Measurements from ENCODE around the gene WASF3. TPM values are rescaled to one million over a fixed set of nuclear protein-coding genes. Genes with fewer than 3 reads are reported as not detected.

The WASF3 gene
- total and polyA plus RNA-seq, 2 experiments from 2014 or later, result 9.9 to 20.7 TPM

GRCh38 chr13:26713341-26713740 lies 155.9 kb downstream of the WASF3 start:
- Mint-ChIP-seq H3K4me3 (no peak overlapping the region), H3K9me3 (peaks cover 18% of the 10 kb centered on the region), H3K36me3 (ENCODE audit: low read depth) (peaks cover 7% of the 10 kb centered on the region), H3K27me3 (ENCODE audit: insufficient read depth, low read depth, poor library complexity) (peaks cover 11% of the 10 kb centered on the region), H3K27ac (no peak overlapping the region), H3K4me1 (peaks cover 11% of the 10 kb centered on the region)
- Histone ChIP-seq H3K27me3 (ENCODE audit: insufficient read depth) (no peaks in the 10 kb centered on the region), H3K27ac (ENCODE audit: low read depth) (no peak overlapping the region), H2AFZ (no peak overlapping the region), H3K36me3 (ENCODE audit: insufficient read depth) (no peaks in the 10 kb centered on the region), H3K9me2 (ENCODE audit: insufficient read depth) (no peaks in the 10 kb centered on the region), H3K79me2 (replicated peaks; ENCODE audit: insufficient read depth) (no peaks in the 10 kb centered on the region), H4K20me1 (replicated peaks; ENCODE audit: insufficient read depth) (no peaks in the 10 kb centered on the region), H3K4me2 (no peak overlapping the region), H3F3A (replicated peaks; ENCODE audit: low read depth) (no peaks in the 10 kb centered on the region), H3K4me1 (ENCODE audit: insufficient read depth) (peaks cover 9% of the 10 kb centered on the region), H3K4me3 (no peak overlapping the region)
- TF ChIP-seq POLR2AphosphoS5 (IDR thresholded peaks at IDR 0.05; ENCODE audit: low read depth) (no peak), CTCF (conservative IDR thresholded peaks at IDR 0.05; ENCODE audit: low read depth in 2 of 2) (no peak), NANOG (IDR thresholded peaks at IDR 0.05; ENCODE audit: borderline replicate concordance) (no peak), ETS1 (IDR thresholded peaks at IDR 0.05) (no peak), ZNF462 (CRISPR knock-in tag; IDR thresholded peaks at IDR 0.05) (no peak), JUNB (IDR thresholded peaks at IDR 0.05; ENCODE audit: unreplicated experiment) (no peak), EZH2phosphoT487 (IDR thresholded peaks at IDR 0.05; ENCODE audit: unreplicated experiment) (no peak), STAT1 (IDR thresholded peaks at IDR 0.05; ENCODE audit: unreplicated experiment) (no peak)
- TF ChIP-seq, protein P1, sequence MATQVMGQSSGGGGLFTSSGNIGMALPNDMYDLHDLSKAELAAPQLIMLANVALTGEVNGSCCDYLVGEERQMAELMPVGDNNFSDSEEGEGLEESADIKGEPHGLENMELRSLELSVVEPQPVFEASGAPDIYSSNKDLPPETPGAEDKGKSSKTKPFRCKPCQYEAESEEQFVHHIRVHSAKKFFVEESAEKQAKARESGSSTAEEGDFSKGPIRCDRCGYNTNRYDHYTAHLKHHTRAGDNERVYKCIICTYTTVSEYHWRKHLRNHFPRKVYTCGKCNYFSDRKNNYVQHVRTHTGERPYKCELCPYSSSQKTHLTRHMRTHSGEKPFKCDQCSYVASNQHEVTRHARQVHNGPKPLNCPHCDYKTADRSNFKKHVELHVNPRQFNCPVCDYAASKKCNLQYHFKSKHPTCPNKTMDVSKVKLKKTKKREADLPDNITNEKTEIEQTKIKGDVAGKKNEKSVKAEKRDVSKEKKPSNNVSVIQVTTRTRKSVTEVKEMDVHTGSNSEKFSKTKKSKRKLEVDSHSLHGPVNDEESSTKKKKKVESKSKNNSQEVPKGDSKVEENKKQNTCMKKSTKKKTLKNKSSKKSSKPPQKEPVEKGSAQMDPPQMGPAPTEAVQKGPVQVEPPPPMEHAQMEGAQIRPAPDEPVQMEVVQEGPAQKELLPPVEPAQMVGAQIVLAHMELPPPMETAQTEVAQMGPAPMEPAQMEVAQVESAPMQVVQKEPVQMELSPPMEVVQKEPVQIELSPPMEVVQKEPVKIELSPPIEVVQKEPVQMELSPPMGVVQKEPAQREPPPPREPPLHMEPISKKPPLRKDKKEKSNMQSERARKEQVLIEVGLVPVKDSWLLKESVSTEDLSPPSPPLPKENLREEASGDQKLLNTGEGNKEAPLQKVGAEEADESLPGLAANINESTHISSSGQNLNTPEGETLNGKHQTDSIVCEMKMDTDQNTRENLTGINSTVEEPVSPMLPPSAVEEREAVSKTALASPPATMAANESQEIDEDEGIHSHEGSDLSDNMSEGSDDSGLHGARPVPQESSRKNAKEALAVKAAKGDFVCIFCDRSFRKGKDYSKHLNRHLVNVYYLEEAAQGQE (IDR thresholded peaks at IDR 0.05; ENCODE audit: unreplicated experiment), result no peak
- no peak for ATAC-seq
- DNase-seq (ENCODE audit: low spot score), result no peak

Measured in GM23338 (cell line).